Naive thymus-derived CD8-positive, alpha-beta T cell (primary cell): ENCODE data around the gene ERGIC2. TPM values are rescaled to one million over a fixed set of nuclear protein-coding genes. Genes with fewer than 3 reads are reported as not detected.

Experiments used
- ATAC-seq, 2 donors: fragments of 150-1000 bp; cut with Tn5 transposase in 1 of 2; sonication (Bioruptor Pico), chemical (Tn5 transposase) in 1 of 2; 1 replicate in 1 of 2; 2 replicates in 1 of 2; pipeline ENCODE4 v1.10.0; 2021; ENCODE audit warnings: mild to moderate bottlenecking in 2 of 2, moderate library complexity in 2 of 2
- POLR2A ChIA-PET: fragments of 350-600 bp; sonication (Branson Sonifier 250); formaldehyde crosslinking; loops from one replicate; lab custom pipeline; 2021; ENCODE audit warnings: antibody characterized with exemption; lab: Charles Lee
- DNase-seq, 10 donors: peaks; one replicate each; pipeline versions ENCODE4 v3.0.0 to v3.0.0-alpha.2; 2020 to 2022
- H3K27ac Mint-ChIP-seq, 10 donors: one replicate each; pipeline ENCODE4 v1.8.0; 2020 to 2022; ENCODE audit warnings: mild to moderate bottlenecking in 10 of 10, mixed read lengths in 10 of 10, moderate library complexity in 4 of 10, inconsistent platforms in 1 of 10
- H3K27me3 Mint-ChIP-seq, 5 donors: one replicate each; pipeline ENCODE4 v1.8.0; 2021 to 2022; ENCODE audit warnings: mixed read lengths in 5 of 5
- H3K36me3 Mint-ChIP-seq, 3 donors: one replicate each; pipeline ENCODE4 v1.8.0; 2020 to 2022; ENCODE audit warnings: mixed read lengths in 3 of 3, mild to moderate bottlenecking in 2 of 3, inconsistent platforms in 1 of 3
- H3K4me1 Mint-ChIP-seq, 4 donors: one replicate each; pipeline ENCODE4 v1.8.0; 2021 to 2022; ENCODE audit warnings: mixed read lengths in 4 of 4
- H3K4me3 Mint-ChIP-seq, 10 donors: one replicate each; pipeline ENCODE4 v1.8.0; 2020 to 2022; ENCODE audit warnings: mild to moderate bottlenecking in 10 of 10, mixed read lengths in 10 of 10, moderate library complexity in 6 of 10, inconsistent platforms in 1 of 10
- H3K9me3 Mint-ChIP-seq, 9 donors: one replicate each; pipeline ENCODE4 v1.8.0; 2020 to 2022; ENCODE audit warnings: mixed read lengths in 9 of 9, mild to moderate bottlenecking in 3 of 9, inconsistent platforms in 1 of 9, moderate library complexity in 1 of 9
- polyA plus RNA-seq, 3 donors: library from polyadenylated mRNA; unstranded; fragments of 300-500 nt; fragmentation: Illumina TruSeq; gene quantifications; one replicate each; pipeline ENCODE4 v1.2.3, GENCODE V29; 2021
- total RNA-seq, 8 experiments: library from RNA in 2 of 8; stranded (reverse) in 2 of 8; gene quantifications; one replicate each; pipeline ENCODE4 v1.2.3 and lab custom pipeline; 2021 to 2026

ERGIC2 gene
- total and polyA plus RNA-seq, 5 experiments from 2014 or later: 51.3 to 76.9 (median 62.9) TPM

- POLR2A ChIA-PET: no interaction called here
- H3K27ac Mint-ChIP-seq: no peak overlapping the region
- H3K27me3 Mint-ChIP-seq: no peaks in the 10 kb centered on the region
- H3K4me1 Mint-ChIP-seq: peaks cover 0 to 3% (median 0%) of the 10 kb centered on the region in 4 donors
- no peaks in the 10 kb centered on the region for H3K9me3 Mint-ChIP-seq
- DNase-seq (no peak), ATAC-seq (no peak)
- no peak overlapping the region for H3K4me3 Mint-ChIP-seq
- peaks cover 0 to 82% (median 12%) of the 10 kb centered on the region in 3 donors for H3K36me3 Mint-ChIP-seq
Observed at GRCh38 chr12:29354954-29355353, 26.0 kb downstream of the ERGIC2 start.

- Mint-ChIP-seq H3K27me3 (no peaks in the 10 kb centered on the region), H3K4me3 (no peak overlapping the region), H3K4me1 (peaks cover 0 to 3% (median 0%) of the 10 kb centered on the region in 4 donors), H3K36me3 (peaks cover 6 to 71% (median 13%) of the 10 kb centered on the region in 3 donors), H3K27ac (no peak overlapping the region), H3K9me3 (no peaks in the 10 kb centered on the region)
- POLR2A ChIA-PET: no interaction called here
- no peak for DNase-seq
- no peak for ATAC-seq
Observed at GRCh38 chr12:29350080-29350479, 30.9 kb downstream of the ERGIC2 start.

GRCh38 chr12:29346769-29347421 lies 34.1 kb downstream of the ERGIC2 start:
- H3K9me3 Mint-ChIP-seq: no peaks in the 10 kb centered on the region
- no peak for ATAC-seq
- POLR2A ChIA-PET: no interaction called here

DNA sequence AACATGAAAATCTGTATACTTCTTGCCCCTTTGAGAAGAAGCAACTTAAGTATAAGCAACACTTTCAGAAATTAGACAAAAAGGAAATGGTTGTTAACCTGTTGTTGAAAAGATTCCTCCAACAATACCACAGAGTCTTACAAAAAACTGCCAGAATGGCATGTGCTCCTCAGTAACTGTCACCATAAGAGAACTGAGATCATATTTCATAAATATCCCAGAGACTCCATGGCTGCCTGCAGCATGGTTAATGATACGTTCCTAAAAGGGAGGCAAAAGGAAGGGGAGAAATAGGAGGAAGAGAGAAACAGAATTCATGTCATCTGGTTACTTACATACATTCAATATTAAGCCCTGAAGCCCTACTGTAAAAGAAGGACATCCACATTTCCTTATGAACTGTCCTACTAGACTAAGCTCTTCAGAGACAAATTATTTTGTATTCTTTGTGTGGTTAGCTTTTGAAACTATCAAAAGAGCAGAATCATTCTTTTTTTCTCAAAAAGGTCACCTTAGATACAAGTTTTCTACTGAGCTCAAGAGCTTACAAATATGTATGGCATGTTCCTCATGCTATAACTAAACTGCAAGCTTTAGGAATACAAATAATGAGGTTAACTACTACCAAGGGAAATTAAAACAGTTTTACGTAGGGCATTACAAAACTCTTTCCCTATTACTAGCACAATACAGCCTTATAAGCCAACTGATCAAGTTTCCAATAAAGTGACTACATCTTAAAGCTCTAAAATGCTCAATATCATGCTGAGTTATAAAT lies 37.8 kb downstream of the ERGIC2 start:
- ATAC-seq: no peak
- DNase-seq: no peak
- peaks cover 6 to 77% (median 15%) of the 10 kb centered on the region in 3 donors for H3K36me3 Mint-ChIP-seq
- no peaks in the 10 kb centered on the region for H3K9me3 Mint-ChIP-seq
- POLR2A ChIA-PET: no interaction called here
- H3K4me1 Mint-ChIP-seq: no peaks in the 10 kb centered on the region
- H3K27ac Mint-ChIP-seq: peak overlapping the region in 4 of 10 donors; percentile 31 to 79 (median 38)
- H3K27me3 Mint-ChIP-seq: no peaks in the 10 kb centered on the region
- H3K4me3 Mint-ChIP-seq: no peak overlapping the region

More at GRCh38 chr12:29346769-29347421, 34.1 kb downstream of the ERGIC2 start:
- peak overlapping the region in 1 of 10 donors; percentile 66 for H3K27ac Mint-ChIP-seq
- no peak overlapping the region for H3K4me3 Mint-ChIP-seq
- H3K36me3 Mint-ChIP-seq: peaks cover 6 to 76% (median 7%) of the 10 kb centered on the region in 3 donors
- H3K27me3 Mint-ChIP-seq: no peaks in the 10 kb centered on the region
- DNase-seq: no peak
- H3K4me1 Mint-ChIP-seq: peaks cover 0 to 3% (median 0%) of the 10 kb centered on the region in 4 donors

DNA sequence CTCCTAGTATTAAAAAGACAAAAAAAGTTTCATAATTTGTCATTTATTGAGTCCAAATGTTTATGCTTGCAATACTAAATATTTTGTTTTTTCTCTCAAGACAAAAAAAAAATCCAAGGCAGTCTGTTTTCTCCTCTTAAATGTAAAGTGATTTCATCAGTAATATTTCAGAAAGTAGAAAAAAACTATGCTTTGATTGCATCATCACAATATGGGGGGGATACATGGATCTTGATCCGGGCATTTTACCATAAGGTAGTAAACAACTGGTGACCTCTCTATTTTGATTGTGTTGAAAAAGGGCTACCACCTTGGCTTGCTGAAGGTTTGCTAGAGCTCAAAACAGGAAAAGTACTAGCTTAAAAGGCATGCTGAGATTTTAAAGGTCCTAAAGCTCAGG lies 43.6 kb downstream of the ERGIC2 start:
- no peak for DNase-seq
- H3K27ac Mint-ChIP-seq: peak overlapping the region in 1 of 10 donors; percentile 18
- no peaks in the 10 kb centered on the region for H3K4me1 Mint-ChIP-seq
- no peak overlapping the region for H3K4me3 Mint-ChIP-seq
- H3K27me3 Mint-ChIP-seq: no peaks in the 10 kb centered on the region
- POLR2A ChIA-PET: no interaction called here
- peaks cover 0 to 51% (median 11%) of the 10 kb centered on the region in 3 donors for H3K36me3 Mint-ChIP-seq
- no peaks in the 10 kb centered on the region for H3K9me3 Mint-ChIP-seq
- no peak for ATAC-seq

DNA sequence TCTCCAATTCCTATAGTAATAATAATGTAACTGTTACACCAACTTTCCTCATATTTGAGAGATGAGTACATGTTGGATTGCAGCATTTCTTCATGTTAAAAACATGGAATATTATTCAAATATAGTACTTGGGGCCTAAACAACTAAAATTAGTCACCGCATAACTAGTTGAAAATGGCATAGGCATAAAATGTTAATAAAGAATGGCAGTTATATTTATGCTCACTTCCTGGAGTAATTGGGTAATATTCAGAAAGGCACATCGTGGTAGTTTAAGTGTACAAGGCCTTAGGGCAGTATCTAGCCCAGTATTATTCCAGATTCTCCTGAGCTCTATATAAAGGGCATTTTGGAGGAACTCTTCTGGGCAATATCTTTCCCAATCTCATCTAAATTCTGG lies 46.0 kb downstream of the ERGIC2 start:
- H3K4me1 Mint-ChIP-seq: no peaks in the 10 kb centered on the region
- ATAC-seq (no peak), DNase-seq (no peak)
- no peaks in the 10 kb centered on the region for H3K27me3 Mint-ChIP-seq
- H3K4me3 Mint-ChIP-seq: no peak overlapping the region
- H3K36me3 Mint-ChIP-seq: peaks cover 0 to 33% (median 0%) of the 10 kb centered on the region in 3 donors
- no peaks in the 10 kb centered on the region for H3K9me3 Mint-ChIP-seq
- POLR2A ChIA-PET: no interaction called here
- H3K27ac Mint-ChIP-seq: no peak overlapping the region

DNA sequence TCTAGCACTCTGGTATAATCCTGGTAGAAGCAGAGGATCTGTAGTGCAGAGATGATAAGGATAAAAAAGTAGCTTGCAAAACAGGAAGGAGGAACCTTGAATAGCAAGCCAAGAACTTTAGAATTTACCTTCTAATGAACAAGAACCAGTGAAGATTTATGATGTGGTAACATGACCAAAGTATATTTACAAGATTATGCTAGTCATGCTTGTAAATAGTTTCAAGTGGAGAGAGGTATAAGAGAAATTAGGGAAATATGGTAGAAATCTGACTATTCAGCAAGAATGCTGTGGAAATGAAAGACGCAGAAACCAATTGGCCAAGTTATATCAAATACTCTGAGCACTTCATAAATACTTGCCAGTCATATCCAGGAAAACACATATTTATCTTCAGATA lies 47.8 kb downstream of the ERGIC2 start:
- H3K9me3 Mint-ChIP-seq: no peaks in the 10 kb centered on the region
- DNase-seq (no peak), ATAC-seq (no peak)
- peak overlapping the region in 1 of 10 donors; percentile 3 for H3K27ac Mint-ChIP-seq
- H3K27me3 Mint-ChIP-seq: no peaks in the 10 kb centered on the region
- POLR2A ChIA-PET: no interaction called here
- H3K4me1 Mint-ChIP-seq: no peaks in the 10 kb centered on the region
- peaks cover 0 to 23% (median 0%) of the 10 kb centered on the region in 3 donors for H3K36me3 Mint-ChIP-seq
- H3K4me3 Mint-ChIP-seq: no peak overlapping the region

GRCh38 chr12:29329411-29329810 lies 51.6 kb downstream of the ERGIC2 start:
- H3K27me3 Mint-ChIP-seq: no peaks in the 10 kb centered on the region
- ATAC-seq (no peak), DNase-seq (no peak)
- POLR2A ChIA-PET: no interaction called here
- peaks cover 0 to 20% (median 0%) of the 10 kb centered on the region in 3 donors for H3K36me3 Mint-ChIP-seq
- peaks cover 0 to 6% (median 3%) of the 10 kb centered on the region in 4 donors for H3K4me1 Mint-ChIP-seq
- no peak overlapping the region for H3K27ac Mint-ChIP-seq
- H3K9me3 Mint-ChIP-seq: no peaks in the 10 kb centered on the region
- no peak overlapping the region for H3K4me3 Mint-ChIP-seq

- H3K27ac Mint-ChIP-seq: no peak overlapping the region
- H3K4me1 Mint-ChIP-seq: peaks cover 6 to 15% (median 7%) of the 10 kb centered on the region in 4 donors
- DNase-seq (no peak), ATAC-seq (no peak)
- peaks cover 4 to 37% (median 14%) of the 10 kb centered on the region in 3 donors for H3K36me3 Mint-ChIP-seq
- POLR2A ChIA-PET: no interaction called here
- H3K9me3 Mint-ChIP-seq: no peaks in the 10 kb centered on the region
- no peaks in the 10 kb centered on the region for H3K27me3 Mint-ChIP-seq
- no peak overlapping the region for H3K4me3 Mint-ChIP-seq
Observed at GRCh38 chr12:29322157-29322556, 58.8 kb downstream of the ERGIC2 start.

- DNase-seq: no peak
Observed at GRCh38 chr12:29320295-29321085, 60.5 kb downstream of the ERGIC2 start.

GRCh38 chr12:29317556-29318363 lies 63.2 kb downstream of the ERGIC2 start:
- Mint-ChIP-seq H3K4me3 (peak overlapping the region in 1 of 10 donors; percentile 44), H3K36me3 (peaks cover 0 to 19% (median 6%) of the 10 kb centered on the region in 3 donors), H3K9me3 (no peaks in the 10 kb centered on the region), H3K27ac (peak overlapping the region in 3 of 10 donors; percentile 0 to 53 (median 3)), H3K27me3 (no peaks in the 10 kb centered on the region), H3K4me1 (peaks cover 0 to 9% (median 6%) of the 10 kb centered on the region in 4 donors)
- peak in 9 of 10 donors; percentile 2 to 64 (median 44) for DNase-seq
- peak; percentile 98 to 100 for ATAC-seq
- POLR2A ChIA-PET: no interaction called here

More at GRCh38 chr12:29320295-29321085, 60.5 kb downstream of the ERGIC2 start:
- Mint-ChIP-seq H3K4me1 (peaks cover 4 to 12% (median 7%) of the 10 kb centered on the region in 4 donors), H3K27me3 (no peaks in the 10 kb centered on the region), H3K36me3 (peaks cover 4 to 30% (median 14%) of the 10 kb centered on the region in 3 donors), H3K9me3 (no peaks in the 10 kb centered on the region), H3K27ac (peak overlapping the region in 1 of 10 donors; percentile 4), H3K4me3 (no peak overlapping the region)
- POLR2A ChIA-PET: no interaction called here
- ATAC-seq: no peak

GRCh38 chr12:29316752-29317151 lies 64.2 kb downstream of the ERGIC2 start:
- Mint-ChIP-seq H3K9me3 (no peaks in the 10 kb centered on the region), H3K36me3 (peaks cover 0 to 12% (median 3%) of the 10 kb centered on the region in 3 donors), H3K4me1 (peaks cover 0 to 9% (median 6%) of the 10 kb centered on the region in 4 donors), H3K27me3 (no peaks in the 10 kb centered on the region), H3K27ac (peak overlapping the region in 1 of 10 donors; percentile 23), H3K4me3 (no peak overlapping the region)
- no peak for ATAC-seq
- DNase-seq: no peak
- POLR2A ChIA-PET: no interaction called here
